GM18907 (cell line): ENCODE measurements around the gene MVB12B.

ENCODE experiments used
- ATAC-seq: cut with Tn5 transposase; IDR thresholded peaks from one replicate; pipeline ENCODE4 v1.9.1; 2021; ENCODE audit warnings: mild to moderate bottlenecking, moderate library complexity; ENCODE audit not compliant: unreplicated experiment

MVB12B gene

GRCh38 chr9:126423142-126423915, 96.7 kb downstream of the MVB12B start:
- no peak for ATAC-seq

- no peak for ATAC-seq
These were observed 97.2 kb downstream of the MVB12B start for GRCh38 chr9:126423916-126424185.

DNA sequence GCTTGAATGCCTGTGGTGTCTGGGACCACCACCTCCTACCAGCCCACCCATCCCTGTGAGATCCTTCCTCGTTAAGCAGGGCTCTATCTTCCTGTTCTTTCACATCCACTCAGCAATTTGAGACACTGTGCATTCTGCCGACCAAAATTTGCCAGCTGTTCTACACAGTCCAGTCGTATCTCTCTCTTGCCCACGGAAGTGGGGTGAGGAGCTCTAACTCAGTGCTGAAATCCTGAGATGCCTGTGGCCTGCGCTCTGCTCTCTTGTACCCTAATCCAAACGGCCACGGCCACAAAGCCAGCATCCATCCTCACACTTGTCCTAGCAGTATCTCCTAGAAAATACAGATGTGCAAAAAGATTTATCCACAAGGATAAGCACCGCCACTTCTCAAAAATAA, 97.9 kb downstream of the MVB12B start:
- ATAC-seq, result no peak

DNA sequence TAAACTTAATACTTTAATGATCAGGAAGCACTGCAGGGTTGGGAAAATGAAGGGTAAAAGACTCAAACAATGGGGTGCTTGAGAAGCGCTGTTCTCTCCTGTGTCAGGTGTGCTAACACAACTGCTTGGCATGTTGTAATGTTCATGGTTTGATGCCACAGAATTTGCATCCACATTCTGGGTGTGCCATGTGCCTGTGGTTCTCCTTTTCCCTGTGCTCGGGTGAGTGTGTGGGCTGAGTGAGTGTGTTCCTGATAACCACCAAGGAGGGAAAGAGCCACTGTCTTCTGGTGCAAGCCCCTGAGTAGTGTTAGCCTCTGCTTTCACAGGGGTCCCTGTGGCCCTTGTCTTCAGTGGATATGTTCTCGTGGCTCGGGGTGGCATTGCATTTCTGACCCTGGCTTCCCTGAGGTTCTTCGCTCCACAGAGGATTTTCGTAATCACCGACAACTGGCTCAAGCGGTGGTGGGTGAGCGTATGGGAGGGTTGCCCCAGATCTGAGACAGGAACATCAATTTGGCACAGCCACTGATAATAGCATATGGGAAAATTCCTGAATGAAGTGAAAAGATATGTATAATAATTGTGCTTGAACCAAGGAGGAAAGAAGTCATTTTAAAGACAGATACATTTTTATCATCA, 102.0 kb downstream of the MVB12B start:
- ATAC-seq, result no peak

GRCh38 chr9:126429190-126429589, 102.6 kb downstream of the MVB12B start:
- no peak for ATAC-seq

GRCh38 chr9:126430124-126430523, 103.5 kb downstream of the MVB12B start:
- no peak for ATAC-seq

DNA sequence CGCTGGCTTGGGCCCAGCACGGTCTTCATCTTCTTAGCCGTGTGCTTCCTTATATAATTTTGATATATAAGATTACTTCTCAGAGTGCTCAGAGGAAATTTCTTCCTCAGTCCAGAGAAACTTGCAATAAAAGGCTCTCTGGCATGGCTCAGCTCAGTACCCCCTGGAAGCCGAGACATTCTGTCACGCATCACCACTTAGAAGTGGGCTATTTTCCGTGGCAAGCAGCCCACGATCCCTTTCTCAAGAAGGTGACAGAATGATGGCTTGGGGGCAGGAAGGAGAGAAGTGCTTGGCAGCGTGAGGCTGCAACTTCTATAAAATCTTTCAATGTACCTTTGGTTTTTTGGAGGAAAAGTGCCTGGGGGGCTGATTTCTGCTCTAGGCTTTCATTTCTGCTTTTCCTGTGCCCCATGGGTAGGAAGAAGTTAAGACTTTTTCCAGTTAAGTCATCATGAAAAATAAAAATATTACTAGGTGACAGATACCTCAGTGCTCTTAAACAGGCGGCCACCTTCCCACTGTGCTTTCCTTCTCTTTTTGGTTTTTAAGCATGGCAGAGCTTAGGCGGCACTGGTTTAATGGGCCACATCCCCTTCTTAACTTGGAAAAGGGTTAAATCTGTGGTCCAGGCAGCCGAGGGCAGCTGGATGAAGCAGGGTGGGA, 104.6 kb downstream of the MVB12B start:
- ATAC-seq, result no peak

GRCh38 chr9:126432659-126433058, 106.0 kb downstream of the MVB12B start:
- ATAC-seq, result no peak

DNA sequence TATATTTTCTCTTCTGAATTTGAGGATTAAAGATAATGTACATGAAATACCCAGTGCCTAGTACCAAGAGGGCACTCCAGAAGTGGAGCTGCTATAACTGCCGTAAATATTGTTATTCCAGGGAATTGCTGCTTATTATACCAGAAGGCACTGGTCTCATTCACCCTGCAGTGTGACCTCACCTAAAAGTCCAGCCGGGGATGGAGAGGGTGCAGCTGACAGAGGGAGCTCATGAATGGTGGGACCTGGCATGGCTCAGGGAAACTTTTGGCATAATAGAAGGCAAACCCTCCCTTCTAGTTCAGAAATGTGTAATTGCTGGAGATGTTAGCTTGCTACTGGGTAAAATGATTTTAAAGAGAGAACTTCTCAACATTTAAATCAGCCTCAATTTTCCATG, 108.5 kb downstream of the MVB12B start:
- ATAC-seq, result no peak

DNA sequence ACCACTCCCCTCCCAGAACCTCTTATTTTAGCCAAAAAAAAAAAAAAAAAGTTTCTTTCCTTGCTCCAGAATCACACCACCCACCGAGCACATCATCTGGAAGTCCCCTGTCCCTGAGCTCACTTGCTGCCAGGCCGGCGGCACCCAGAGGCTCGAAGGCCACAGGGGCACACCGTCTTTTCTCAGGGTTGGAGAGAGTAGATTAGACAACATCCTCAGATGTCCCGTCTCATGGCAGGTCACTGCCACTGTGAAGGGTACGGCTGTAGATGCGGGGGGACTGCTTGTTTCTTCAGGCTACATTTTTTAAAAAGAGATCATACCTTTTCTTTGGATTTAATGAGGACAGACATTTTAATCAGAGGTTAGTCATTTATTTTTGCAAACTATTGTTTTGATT, 109.0 kb downstream of the MVB12B start:
- ATAC-seq, result no peak

DNA sequence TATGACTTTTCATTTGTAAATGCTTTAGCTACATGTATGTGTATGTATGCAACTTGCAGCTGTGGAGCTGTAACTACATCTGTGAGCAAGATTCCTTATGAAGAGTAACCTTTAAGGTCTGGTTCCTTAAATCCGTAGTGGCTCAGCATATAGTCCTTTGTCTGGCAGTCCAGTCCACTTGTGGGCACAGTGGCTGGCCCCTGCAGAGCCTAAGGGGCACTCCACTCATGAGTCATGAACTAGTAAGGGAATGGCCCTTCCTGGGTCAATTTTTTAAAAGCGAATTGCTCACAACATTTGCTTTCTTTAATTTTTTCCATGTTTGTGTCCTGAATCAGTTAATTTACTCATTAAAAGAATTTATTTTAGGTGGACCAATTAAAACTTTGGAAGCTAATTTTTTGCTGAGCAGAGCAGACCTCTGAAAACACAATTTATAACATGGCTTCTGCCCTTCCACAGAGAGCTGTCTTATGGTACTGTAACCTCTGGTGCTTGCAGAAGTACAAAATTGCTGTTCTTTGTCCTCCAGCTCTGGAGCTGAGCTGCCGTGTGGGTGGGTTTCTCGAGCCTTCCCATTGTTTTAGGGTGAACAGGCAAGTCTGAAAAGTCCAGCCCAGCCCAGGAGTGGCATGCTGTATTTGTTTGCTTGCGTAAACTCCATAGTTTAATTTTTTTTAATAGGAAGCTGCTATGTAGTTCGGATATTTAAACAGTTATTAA, 110.1 kb downstream of the MVB12B start:
- no peak for ATAC-seq

DNA sequence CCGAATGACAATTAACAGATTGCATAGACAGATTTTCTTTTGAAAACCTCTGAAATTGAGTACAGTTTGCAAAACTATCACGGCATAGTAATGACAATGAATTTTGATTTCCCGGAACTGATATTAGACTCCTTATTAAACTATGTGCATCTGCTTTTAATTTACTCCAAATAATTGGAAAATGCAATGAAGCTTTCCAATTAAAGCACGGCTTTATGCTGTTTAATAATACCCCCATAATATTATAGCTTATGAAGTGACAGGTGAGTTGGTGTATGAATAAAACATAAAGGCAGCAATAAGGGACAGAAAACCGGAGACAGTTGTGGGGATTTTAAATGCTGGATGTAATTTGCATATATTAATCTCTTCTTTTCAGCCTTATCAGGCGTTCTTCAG, 110.6 kb downstream of the MVB12B start:
- ATAC-seq, result no peak

GRCh38 chr9:126437701-126438100, 111.1 kb downstream of the MVB12B start:
- no peak for ATAC-seq

GRCh38 chr9:126438741-126439401, 112.2 kb downstream of the MVB12B start:
- no peak for ATAC-seq

GRCh38 chr9:126439402-126439765, 112.8 kb downstream of the MVB12B start:
- no peak for ATAC-seq

DNA sequence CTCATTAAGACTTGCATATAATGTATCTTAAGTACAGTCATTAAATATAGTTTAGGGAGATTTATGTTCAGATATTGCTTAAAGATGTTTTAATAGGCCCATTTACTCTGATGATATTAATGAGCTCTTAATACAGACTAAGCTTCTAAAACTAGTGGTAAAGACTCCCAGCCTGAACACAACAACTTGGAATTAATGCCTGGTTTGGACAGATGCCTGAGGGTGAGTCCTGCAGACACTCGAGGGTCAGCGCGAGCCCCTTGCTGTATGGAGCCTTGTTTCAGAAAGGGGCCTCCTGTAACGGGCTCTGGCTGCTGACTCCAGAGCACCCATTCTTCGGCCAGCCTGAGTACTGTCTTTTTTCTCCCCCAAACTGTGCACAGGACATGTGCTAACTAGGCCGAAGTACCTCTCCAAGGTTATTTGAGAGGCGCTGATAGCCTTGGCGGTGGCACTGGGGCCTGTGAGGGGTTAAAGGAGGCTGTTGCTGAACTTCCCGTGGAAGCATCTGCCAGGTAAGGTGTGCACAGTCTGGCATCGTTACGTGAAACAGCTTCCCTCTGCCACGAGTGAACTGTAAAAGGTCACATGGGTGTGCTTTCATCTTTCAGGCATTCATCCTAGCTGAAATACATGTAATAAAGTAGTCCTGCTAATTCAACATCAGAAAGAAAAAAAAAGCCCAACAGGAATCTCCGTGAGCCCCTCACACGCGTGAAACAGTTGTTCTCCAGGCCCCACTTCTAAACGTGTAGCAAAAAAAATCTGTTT, 113.4 kb downstream of the MVB12B start:
- no peak for ATAC-seq

GRCh38 chr9:126440940-126441339, 114.3 kb downstream of the MVB12B start:
- no peak for ATAC-seq

DNA sequence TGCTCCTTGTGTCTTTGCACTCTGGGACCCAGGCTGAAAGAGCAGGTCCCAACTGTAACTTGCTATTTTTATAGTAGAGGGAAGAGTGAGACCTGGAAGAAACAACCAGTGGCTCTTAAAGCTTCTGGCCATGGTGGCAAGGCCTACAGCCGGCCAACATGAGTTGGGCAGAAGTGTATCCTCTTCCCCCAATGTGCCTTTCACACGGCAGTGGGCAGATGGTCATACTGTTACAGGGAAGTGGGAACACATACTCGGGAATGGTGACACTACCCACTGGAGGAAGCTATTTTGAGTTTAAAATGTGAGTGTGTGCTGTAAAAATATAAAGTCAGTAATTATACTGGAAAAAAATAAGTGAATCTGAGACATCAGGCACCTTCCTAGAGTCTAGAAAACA, 116.0 kb downstream of the MVB12B start:
- ATAC-seq, result no peak

GRCh38 chr9:126443144-126443543, 116.5 kb downstream of the MVB12B start:
- ATAC-seq, result no peak

GRCh38 chr9:126448136-126448535, 121.5 kb downstream of the MVB12B start:
- ATAC-seq, result no peak
